WTC11 (cell line): Measurements from ENCODE around the gene NAAA. TPM values are rescaled to one million over a fixed set of nuclear protein-coding genes. Genes with fewer than 3 reads are reported as not detected.

Experiments used
- ATAC-seq: fragments of 200-7000 bp; cut with Tn5 transposase; 2 replicates; pipeline ENCODE4 v1.10.0; 2021; ENCODE audit warnings: mild to moderate bottlenecking, moderate library complexity
- CTCF ChIA-PET: fragments of 300-600 bp; sonication (Branson Sonifier 250); formaldehyde crosslinking; loops from one replicate; lab custom pipeline; 2021; ENCODE audit warnings: antibody characterized with exemption; lab: Charles Lee
- POLR2A ChIA-PET: fragments of 350-600 bp; sonication (Branson Sonifier 250); formaldehyde crosslinking; loops from one replicate; lab custom pipeline; 2021; ENCODE audit warnings: antibody characterized with exemption; lab: Charles Lee
- DNase-seq: peaks from one replicate; pipeline ENCODE4 v3.0.0; 2021; ENCODE audit warnings: low spot score
- H3K27ac Mint-ChIP-seq: 2 replicates; pipeline ENCODE4 v1.8.0; 2021; ENCODE audit warnings: mixed read lengths
- H3K27me3 Mint-ChIP-seq: 2 replicates; pipeline ENCODE4 v1.8.0; 2021; ENCODE audit warnings: low read depth, mild to moderate bottlenecking, moderate library complexity, mixed read lengths
- H3K36me3 Mint-ChIP-seq: 2 replicates; pipeline ENCODE4 v1.8.0; 2021; ENCODE audit warnings: mixed read lengths
- H3K4me1 Mint-ChIP-seq: 2 replicates; pipeline ENCODE4 v1.8.0; 2022; ENCODE audit warnings: mixed read lengths
- H3K4me3 Mint-ChIP-seq: 2 replicates; pipeline ENCODE4 v1.8.0; 2021; ENCODE audit warnings: mild to moderate bottlenecking, moderate library complexity, mixed read lengths
- H3K9me3 Mint-ChIP-seq: 2 replicates; pipeline ENCODE4 v1.8.0; 2021; ENCODE audit warnings: mixed read lengths
- CREB1 ChIP-seq: sonication (generic); formaldehyde crosslinking; IDR thresholded peaks from 2 replicates; pipeline ENCODE4 v1.8.0; 2023; ENCODE audit warnings: mild to moderate bottlenecking, missing genetic modification reagents
- EMX1 ChIP-seq: fragments of 250-450 bp; sonication (Bioruptor Pico); IDR thresholded peaks from 2 replicates; pipeline ENCODE4 v1.8.0; 2021; ENCODE audit warnings: mild to moderate bottlenecking
- JAZF1 ChIP-seq: fragments of 250-450 bp; sonication (Bioruptor Pico); IDR thresholded peaks from 2 replicates; pipeline ENCODE4 v1.9.0; 2021; ENCODE audit warnings: moderate library complexity, mild to moderate bottlenecking, inconsistent platforms
- TEAD1 ChIP-seq: sonication (generic); formaldehyde crosslinking; IDR thresholded peaks from 2 replicates; pipeline ENCODE4 v1.8.0; 2022; ENCODE audit warnings: mild to moderate bottlenecking, missing genetic modification reagents
- ZNF121 ChIP-seq: sonication (generic); formaldehyde crosslinking; IDR thresholded peaks from 2 replicates; pipeline ENCODE4 v1.8.0; 2023; ENCODE audit warnings: missing genetic modification reagents
- ZNF138 ChIP-seq: sonication (generic); formaldehyde crosslinking; conservative IDR thresholded peaks from 2 replicates; pipeline ENCODE4 v1.8.1; 2022; ENCODE audit warnings: mild to moderate bottlenecking, moderate library complexity, missing genetic modification reagents
- ZNF219 ChIP-seq: sonication (generic); formaldehyde crosslinking; IDR thresholded peaks from 2 replicates; pipeline ENCODE4 v1.8.0; 2023; ENCODE audit warnings: missing genetic modification reagents, mild to moderate bottlenecking, borderline replicate concordance
- total RNA-seq: library from RNA; stranded (reverse); gene quantifications from 3 replicates; pipeline ENCODE4 v1.2.3, GENCODE V29; 2021
- TF ChIP-seq, protein P1 (sequence below): fragments of 250-450 bp; sonication (Bioruptor Pico); IDR thresholded peaks from 2 replicates; pipeline ENCODE4 v1.9.0; 2021; ENCODE audit warnings: moderate library complexity, mild to moderate bottlenecking, inconsistent platforms, borderline replicate concordance
- TF ChIP-seq, protein P2 (sequence below): sonication (generic); formaldehyde crosslinking; IDR thresholded peaks from 2 replicates; pipeline ENCODE4 v1.8.0; 2023; ENCODE audit warnings: mild to moderate bottlenecking, missing genetic modification reagents
- TF ChIP-seq, protein P3 (sequence below): sonication (generic); formaldehyde crosslinking; IDR thresholded peaks from 2 replicates; pipeline ENCODE4 v1.8.0; 2022; ENCODE audit warnings: mild to moderate bottlenecking, missing genetic modification reagents
- TF ChIP-seq, protein P4 (sequence below): sonication (generic); formaldehyde crosslinking; IDR thresholded peaks from 2 replicates; pipeline ENCODE4 v1.8.0; 2023; ENCODE audit warnings: missing genetic modification reagents, mild to moderate bottlenecking, borderline replicate concordance
- TF ChIP-seq, protein P5 (sequence below): sonication (generic); formaldehyde crosslinking; IDR thresholded peaks from 2 replicates; pipeline ENCODE4 v1.8.1; 2023; ENCODE audit warnings: mild to moderate bottlenecking, missing genetic modification reagents, borderline replicate concordance
- TF ChIP-seq, protein P6 (sequence below): fragments of 250-450 bp; sonication (Bioruptor Pico); IDR thresholded peaks from 2 replicates; pipeline ENCODE4 v1.9.0; 2021; ENCODE audit warnings: mild to moderate bottlenecking, borderline replicate concordance
- TF ChIP-seq, protein P7 (sequence below): sonication (generic); formaldehyde crosslinking; IDR thresholded peaks from 2 replicates; pipeline ENCODE4 v1.8.1; 2022; ENCODE audit warnings: low read depth, mild to moderate bottlenecking, moderate library complexity, missing genetic modification reagents, borderline replicate concordance

Gene NAAA
- total RNA-seq, 1 experiment from 2014 or later, result 7.1 TPM

DNA sequence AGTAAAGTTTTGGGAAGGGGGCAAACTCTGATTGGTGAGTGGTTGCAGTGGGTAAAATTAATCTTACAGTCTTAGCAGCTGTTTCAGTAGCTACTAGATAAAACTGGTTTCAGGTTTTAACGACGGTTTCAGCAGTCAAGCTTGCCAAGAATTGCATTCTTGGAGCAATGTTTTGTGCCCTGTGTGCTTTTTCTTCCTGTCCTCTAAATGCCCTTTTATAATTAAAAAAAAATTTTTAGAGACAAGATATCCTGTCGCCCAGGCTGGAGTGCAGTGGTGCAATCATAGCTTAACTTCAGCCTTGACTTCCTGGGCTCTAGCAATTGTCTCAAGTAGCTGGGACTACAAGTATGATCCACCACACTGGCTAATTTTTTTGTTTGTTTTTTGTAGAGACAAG, 32.3 kb downstream of the NAAA start (continued):
- TF ChIP-seq, protein P1, sequence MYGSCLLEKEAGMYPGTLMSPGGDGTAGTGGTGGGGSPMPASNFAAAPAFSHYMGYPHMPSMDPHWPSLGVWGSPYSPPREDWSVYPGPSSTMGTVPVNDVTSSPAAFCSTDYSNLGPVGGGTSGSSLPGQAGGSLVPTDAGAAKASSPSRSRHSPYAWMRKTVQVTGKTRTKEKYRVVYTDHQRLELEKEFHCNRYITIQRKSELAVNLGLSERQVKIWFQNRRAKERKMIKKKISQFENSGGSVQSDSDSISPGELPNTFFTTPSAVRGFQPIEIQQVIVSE (CRISPR knock-in tag), result no peak
- TF ChIP-seq EMX1 (CRISPR knock-in tag), result no peak
- TF ChIP-seq JAZF1, result no peak
- TF ChIP-seq ZNF219 (CRISPR knock-in tag), result no peak
- TF ChIP-seq CREB1, result no peak
- TF ChIP-seq ZNF138, result no peak
- TF ChIP-seq, protein P2, sequence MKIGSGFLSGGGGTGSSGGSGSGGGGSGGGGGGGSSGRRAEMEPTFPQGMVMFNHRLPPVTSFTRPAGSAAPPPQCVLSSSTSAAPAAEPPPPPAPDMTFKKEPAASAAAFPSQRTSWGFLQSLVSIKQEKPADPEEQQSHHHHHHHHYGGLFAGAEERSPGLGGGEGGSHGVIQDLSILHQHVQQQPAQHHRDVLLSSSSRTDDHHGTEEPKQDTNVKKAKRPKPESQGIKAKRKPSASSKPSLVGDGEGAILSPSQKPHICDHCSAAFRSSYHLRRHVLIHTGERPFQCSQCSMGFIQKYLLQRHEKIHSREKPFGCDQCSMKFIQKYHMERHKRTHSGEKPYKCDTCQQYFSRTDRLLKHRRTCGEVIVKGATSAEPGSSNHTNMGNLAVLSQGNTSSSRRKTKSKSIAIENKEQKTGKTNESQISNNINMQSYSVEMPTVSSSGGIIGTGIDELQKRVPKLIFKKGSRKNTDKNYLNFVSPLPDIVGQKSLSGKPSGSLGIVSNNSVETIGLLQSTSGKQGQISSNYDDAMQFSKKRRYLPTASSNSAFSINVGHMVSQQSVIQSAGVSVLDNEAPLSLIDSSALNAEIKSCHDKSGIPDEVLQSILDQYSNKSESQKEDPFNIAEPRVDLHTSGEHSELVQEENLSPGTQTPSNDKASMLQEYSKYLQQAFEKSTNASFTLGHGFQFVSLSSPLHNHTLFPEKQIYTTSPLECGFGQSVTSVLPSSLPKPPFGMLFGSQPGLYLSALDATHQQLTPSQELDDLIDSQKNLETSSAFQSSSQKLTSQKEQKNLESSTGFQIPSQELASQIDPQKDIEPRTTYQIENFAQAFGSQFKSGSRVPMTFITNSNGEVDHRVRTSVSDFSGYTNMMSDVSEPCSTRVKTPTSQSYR (CRISPR knock-in tag), result no peak

DNA sequence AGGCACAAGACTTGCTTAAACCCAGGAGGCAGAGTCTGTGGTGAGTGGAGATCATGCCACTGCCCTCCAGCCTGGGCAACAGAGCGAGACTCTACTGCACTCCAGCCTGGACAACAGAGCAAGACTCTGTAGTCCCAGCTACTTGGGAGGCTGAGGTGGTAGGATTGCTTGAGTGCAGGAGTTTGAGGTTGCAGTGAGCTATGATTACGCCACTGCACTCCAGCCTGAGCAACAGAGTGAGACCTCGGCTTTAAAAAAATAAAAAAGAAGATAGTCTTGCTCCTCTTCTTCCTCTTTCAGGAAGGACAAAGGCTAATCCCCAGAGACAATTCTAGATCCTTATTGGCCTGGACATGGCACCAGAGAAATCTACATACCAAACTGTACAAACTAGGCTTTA, 32.8 kb downstream of the NAAA start:
- no peak overlapping the region for H3K27ac Mint-ChIP-seq
- peaks cover 35% of the 10 kb centered on the region for H3K36me3 Mint-ChIP-seq
- peaks cover 32% of the 10 kb centered on the region for H3K9me3 Mint-ChIP-seq
- H3K4me1 Mint-ChIP-seq, result peaks cover 18% of the 10 kb centered on the region
- ChIA-PET CTCF (interaction anchor here (0.6 to 3.4 kb wide), 4 partner anchors 8 to 480 kb away, joined by 3 to 12 read pairs (median 4); no protein-coding TSS in a partner anchor), POLR2A (no interaction called here)
- no peak overlapping the region for H3K4me3 Mint-ChIP-seq
- H3K27me3 Mint-ChIP-seq, result no peaks in the 10 kb centered on the region
- ATAC-seq, result no peak
- TF ChIP-seq, protein P3, sequence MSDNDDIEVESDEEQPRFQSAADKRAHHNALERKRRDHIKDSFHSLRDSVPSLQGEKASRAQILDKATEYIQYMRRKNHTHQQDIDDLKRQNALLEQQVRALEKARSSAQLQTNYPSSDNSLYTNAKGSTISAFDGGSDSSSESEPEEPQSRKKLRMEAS (CRISPR knock-in tag), result no peak
- peak; percentile 95 for TF ChIP-seq ZNF121 (CRISPR knock-in tag)
- DNase-seq, result no peak

DNA sequence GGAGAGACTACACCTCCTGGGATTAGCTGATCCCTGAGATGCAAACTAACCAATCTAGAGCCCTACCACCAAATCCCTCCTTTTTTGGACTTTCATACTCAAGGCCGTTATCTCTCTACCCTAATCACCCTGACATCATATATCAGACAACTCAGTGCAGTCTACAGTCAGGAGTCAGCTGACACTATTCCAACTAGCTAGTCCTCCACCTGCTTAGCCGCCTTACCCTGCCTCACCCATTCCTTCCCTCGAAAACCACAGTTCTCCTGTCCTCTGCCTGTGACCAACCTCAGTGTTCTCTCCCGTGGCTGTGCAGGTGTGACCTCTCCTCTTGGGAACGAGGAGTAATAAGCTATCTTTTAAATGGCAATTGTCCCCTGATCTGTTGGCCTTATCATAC, 36.7 kb downstream of the NAAA start:
- CTCF ChIA-PET, result no interaction called here
- POLR2A ChIA-PET, result no interaction called here
- no peak overlapping the region for H3K27ac Mint-ChIP-seq
- TF ChIP-seq, protein P4, sequence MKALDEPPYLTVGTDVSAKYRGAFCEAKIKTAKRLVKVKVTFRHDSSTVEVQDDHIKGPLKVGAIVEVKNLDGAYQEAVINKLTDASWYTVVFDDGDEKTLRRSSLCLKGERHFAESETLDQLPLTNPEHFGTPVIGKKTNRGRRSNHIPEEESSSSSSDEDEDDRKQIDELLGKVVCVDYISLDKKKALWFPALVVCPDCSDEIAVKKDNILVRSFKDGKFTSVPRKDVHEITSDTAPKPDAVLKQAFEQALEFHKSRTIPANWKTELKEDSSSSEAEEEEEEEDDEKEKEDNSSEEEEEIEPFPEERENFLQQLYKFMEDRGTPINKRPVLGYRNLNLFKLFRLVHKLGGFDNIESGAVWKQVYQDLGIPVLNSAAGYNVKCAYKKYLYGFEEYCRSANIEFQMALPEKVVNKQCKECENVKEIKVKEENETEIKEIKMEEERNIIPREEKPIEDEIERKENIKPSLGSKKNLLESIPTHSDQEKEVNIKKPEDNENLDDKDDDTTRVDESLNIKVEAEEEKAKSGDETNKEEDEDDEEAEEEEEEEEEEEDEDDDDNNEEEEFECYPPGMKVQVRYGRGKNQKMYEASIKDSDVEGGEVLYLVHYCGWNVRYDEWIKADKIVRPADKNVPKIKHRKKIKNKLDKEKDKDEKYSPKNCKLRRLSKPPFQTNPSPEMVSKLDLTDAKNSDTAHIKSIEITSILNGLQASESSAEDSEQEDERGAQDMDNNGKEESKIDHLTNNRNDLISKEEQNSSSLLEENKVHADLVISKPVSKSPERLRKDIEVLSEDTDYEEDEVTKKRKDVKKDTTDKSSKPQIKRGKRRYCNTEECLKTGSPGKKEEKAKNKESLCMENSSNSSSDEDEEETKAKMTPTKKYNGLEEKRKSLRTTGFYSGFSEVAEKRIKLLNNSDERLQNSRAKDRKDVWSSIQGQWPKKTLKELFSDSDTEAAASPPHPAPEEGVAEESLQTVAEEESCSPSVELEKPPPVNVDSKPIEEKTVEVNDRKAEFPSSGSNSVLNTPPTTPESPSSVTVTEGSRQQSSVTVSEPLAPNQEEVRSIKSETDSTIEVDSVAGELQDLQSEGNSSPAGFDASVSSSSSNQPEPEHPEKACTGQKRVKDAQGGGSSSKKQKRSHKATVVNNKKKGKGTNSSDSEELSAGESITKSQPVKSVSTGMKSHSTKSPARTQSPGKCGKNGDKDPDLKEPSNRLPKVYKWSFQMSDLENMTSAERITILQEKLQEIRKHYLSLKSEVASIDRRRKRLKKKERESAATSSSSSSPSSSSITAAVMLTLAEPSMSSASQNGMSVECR, result no peak
- TF ChIP-seq, protein P5, sequence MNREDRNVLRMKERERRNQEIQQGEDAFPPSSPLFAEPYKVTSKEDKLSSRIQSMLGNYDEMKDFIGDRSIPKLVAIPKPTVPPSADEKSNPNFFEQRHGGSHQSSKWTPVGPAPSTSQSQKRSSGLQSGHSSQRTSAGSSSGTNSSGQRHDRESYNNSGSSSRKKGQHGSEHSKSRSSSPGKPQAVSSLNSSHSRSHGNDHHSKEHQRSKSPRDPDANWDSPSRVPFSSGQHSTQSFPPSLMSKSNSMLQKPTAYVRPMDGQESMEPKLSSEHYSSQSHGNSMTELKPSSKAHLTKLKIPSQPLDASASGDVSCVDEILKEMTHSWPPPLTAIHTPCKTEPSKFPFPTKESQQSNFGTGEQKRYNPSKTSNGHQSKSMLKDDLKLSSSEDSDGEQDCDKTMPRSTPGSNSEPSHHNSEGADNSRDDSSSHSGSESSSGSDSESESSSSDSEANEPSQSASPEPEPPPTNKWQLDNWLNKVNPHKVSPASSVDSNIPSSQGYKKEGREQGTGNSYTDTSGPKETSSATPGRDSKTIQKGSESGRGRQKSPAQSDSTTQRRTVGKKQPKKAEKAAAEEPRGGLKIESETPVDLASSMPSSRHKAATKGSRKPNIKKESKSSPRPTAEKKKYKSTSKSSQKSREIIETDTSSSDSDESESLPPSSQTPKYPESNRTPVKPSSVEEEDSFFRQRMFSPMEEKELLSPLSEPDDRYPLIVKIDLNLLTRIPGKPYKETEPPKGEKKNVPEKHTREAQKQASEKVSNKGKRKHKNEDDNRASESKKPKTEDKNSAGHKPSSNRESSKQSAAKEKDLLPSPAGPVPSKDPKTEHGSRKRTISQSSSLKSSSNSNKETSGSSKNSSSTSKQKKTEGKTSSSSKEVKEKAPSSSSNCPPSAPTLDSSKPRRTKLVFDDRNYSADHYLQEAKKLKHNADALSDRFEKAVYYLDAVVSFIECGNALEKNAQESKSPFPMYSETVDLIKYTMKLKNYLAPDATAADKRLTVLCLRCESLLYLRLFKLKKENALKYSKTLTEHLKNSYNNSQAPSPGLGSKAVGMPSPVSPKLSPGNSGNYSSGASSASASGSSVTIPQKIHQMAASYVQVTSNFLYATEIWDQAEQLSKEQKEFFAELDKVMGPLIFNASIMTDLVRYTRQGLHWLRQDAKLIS (CRISPR knock-in tag), result no peak
- no peak for TF ChIP-seq TEAD1
- TF ChIP-seq, protein P6, sequence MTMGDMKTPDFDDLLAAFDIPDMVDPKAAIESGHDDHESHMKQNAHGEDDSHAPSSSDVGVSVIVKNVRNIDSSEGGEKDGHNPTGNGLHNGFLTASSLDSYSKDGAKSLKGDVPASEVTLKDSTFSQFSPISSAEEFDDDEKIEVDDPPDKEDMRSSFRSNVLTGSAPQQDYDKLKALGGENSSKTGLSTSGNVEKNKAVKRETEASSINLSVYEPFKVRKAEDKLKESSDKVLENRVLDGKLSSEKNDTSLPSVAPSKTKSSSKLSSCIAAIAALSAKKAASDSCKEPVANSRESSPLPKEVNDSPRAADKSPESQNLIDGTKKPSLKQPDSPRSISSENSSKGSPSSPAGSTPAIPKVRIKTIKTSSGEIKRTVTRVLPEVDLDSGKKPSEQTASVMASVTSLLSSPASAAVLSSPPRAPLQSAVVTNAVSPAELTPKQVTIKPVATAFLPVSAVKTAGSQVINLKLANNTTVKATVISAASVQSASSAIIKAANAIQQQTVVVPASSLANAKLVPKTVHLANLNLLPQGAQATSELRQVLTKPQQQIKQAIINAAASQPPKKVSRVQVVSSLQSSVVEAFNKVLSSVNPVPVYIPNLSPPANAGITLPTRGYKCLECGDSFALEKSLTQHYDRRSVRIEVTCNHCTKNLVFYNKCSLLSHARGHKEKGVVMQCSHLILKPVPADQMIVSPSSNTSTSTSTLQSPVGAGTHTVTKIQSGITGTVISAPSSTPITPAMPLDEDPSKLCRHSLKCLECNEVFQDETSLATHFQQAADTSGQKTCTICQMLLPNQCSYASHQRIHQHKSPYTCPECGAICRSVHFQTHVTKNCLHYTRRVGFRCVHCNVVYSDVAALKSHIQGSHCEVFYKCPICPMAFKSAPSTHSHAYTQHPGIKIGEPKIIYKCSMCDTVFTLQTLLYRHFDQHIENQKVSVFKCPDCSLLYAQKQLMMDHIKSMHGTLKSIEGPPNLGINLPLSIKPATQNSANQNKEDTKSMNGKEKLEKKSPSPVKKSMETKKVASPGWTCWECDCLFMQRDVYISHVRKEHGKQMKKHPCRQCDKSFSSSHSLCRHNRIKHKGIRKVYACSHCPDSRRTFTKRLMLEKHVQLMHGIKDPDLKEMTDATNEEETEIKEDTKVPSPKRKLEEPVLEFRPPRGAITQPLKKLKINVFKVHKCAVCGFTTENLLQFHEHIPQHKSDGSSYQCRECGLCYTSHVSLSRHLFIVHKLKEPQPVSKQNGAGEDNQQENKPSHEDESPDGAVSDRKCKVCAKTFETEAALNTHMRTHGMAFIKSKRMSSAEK (CRISPR knock-in tag), result no peak
- TF ChIP-seq, protein P7, sequence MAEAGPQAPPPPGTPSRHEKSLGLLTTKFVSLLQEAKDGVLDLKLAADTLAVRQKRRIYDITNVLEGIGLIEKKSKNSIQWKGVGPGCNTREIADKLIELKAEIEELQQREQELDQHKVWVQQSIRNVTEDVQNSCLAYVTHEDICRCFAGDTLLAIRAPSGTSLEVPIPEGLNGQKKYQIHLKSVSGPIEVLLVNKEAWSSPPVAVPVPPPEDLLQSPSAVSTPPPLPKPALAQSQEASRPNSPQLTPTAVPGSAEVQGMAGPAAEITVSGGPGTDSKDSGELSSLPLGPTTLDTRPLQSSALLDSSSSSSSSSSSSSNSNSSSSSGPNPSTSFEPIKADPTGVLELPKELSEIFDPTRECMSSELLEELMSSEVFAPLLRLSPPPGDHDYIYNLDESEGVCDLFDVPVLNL (CRISPR knock-in tag), result no peak
- no peak for TF ChIP-seq CREB1
- TF ChIP-seq, protein P1 (CRISPR knock-in tag), result no peak

More for the DNA sequence above, 36.7 kb downstream of the NAAA start:
- peaks cover 12% of the 10 kb centered on the region for H3K4me1 Mint-ChIP-seq
- no peak for ATAC-seq
- H3K9me3 Mint-ChIP-seq, result peaks cover 10% of the 10 kb centered on the region
- DNase-seq, result no peak
- H3K4me3 Mint-ChIP-seq, result no peak overlapping the region
- no peaks in the 10 kb centered on the region for H3K27me3 Mint-ChIP-seq
- peaks cover 5% of the 10 kb centered on the region for H3K36me3 Mint-ChIP-seq
